SK-N-SH treated with all-trans-retinoic acid at 6 μM for 48 hours (cell line): ENCODE results near the gene SMYD2.

Experiments
- ARNTL ChIP-seq: fragments of 450-650 bp; formaldehyde crosslinking; IDR thresholded peaks from 2 replicates; pipeline ENCODE4 v1.5.0; 2020; ENCODE audit warnings: low read depth, mild to moderate bottlenecking, moderate library complexity, borderline replicate concordance
- SNAI2 ChIP-seq: fragments of 250-450 bp; sonication (Bioruptor Pico); IDR thresholded peaks from 2 replicates; pipeline ENCODE4 v1.5.0; 2020; ENCODE audit warnings: mild to moderate bottlenecking, moderate library complexity
- ZFP3 ChIP-seq: fragments of 250-450 bp; sonication (Bioruptor Pico); IDR thresholded peaks from 2 replicates; pipeline ENCODE4 v1.5.0; 2020; ENCODE audit warnings: mild to moderate bottlenecking, moderate library complexity
- ZFP30 ChIP-seq: fragments of 450-650 bp; formaldehyde crosslinking; IDR thresholded peaks from 2 replicates; pipeline ENCODE4 v1.5.0; 2022; ENCODE audit warnings: mild to moderate bottlenecking, moderate library complexity
- TF ChIP-seq, protein P1 (sequence below): fragments of 250-450 bp; sonication (Bioruptor Pico); IDR thresholded peaks from 2 replicates; pipeline ENCODE4 v1.8.0; 2020; ENCODE audit warnings: mild to moderate bottlenecking, moderate library complexity, borderline replicate concordance

DNA sequence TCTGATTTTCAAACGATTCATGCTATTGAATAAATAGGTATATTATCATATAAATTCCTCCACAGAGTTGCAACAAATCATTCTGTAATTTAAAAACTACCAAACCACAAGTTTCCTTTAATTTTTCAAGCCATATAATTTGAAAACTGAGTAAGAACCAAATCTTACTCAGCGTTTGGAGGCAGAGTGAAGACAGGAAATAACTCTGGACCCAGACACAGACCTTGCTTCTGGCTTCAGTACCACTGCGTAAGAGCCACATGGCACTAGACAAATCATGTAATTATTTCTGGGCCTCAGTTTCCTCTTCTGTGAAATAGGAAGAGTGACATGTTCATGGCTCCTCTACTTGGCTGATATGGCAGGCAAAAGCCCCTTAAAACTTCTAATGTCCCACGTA lies 82.4 kb downstream of the SMYD2 start:
- TF ChIP-seq SNAI2 (no peak), ZFP3 (CRISPR knock-in tag) (no peak), ARNTL (CRISPR knock-in tag) (no peak), ZFP30 (CRISPR knock-in tag) (no peak)
- TF ChIP-seq, protein P1, sequence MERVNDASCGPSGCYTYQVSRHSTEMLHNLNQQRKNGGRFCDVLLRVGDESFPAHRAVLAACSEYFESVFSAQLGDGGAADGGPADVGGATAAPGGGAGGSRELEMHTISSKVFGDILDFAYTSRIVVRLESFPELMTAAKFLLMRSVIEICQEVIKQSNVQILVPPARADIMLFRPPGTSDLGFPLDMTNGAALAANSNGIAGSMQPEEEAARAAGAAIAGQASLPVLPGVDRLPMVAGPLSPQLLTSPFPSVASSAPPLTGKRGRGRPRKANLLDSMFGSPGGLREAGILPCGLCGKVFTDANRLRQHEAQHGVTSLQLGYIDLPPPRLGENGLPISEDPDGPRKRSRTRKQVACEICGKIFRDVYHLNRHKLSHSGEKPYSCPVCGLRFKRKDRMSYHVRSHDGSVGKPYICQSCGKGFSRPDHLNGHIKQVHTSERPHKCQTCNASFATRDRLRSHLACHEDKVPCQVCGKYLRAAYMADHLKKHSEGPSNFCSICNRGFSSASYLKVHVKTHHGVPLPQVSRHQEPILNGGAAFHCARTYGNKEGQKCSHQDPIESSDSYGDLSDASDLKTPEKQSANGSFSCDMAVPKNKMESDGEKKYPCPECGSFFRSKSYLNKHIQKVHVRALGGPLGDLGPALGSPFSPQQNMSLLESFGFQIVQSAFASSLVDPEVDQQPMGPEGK (CRISPR knock-in tag), result no peak
